T-helper 9 cell (primary cell): ENCODE results near the gene CAPS.

Experiments
- DNase-seq: peaks from one replicate; pipeline ENCODE4 v3.0.0-alpha.2; 2020

The CAPS gene

GRCh38 chr19:5935473-5936291 is 21.6 kb downstream of the CAPS start:
- DNase-seq: no peak

- DNase-seq: no peak
Observed at GRCh38 chr19:5936292-5936592, 22.2 kb downstream of the CAPS start.

GRCh38 chr19:5937550-5937949 is 23.5 kb downstream of the CAPS start:
- DNase-seq: no peak

DNA sequence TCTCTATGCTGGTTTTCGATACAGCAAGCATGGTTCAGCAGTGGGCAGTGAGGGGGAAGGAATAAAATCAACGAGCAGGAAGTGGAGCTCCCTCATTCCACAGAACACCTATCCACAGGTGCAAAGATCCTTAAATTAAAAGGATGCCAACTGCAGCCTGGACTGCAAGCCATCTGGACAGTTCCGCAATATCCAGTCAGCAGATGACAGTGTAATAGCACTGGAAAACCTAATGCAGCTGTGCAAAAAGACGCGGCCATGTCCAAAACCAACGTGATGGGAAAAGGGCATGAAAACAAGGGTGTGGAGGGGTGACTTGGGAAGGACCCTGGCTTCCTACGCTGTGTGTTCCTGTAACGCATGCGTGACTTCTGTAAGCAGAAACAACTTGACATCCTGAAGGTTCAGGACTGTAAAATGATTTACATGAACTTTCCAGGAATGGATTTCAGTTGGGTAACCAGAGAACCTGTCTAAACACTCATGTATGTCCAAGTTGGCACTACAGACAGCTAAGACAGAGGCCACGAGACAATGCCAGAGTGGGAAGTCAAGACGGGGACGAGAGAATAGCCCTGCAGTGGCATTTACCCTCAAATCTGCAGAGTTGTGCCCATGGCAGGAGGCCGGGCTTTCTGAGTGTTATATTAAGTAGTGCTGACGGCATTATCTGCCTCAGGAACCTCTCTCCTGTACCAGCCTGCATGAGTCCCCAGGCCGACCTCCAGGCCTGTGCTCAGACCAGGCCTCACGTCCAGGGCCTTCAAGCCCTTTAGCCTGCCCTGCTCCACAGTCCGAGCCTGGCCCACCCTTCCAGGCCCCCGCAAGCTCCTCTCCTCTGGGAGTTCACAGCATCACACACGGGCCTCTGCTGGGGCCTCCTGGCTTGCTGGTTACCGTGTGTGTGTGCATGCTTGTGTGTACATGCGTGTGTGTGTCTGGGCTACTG is 26.5 kb downstream of the CAPS start:
- no peak for DNase-seq

GRCh38 chr19:5941673-5942072 is 27.6 kb downstream of the CAPS start:
- DNase-seq: no peak

DNA sequence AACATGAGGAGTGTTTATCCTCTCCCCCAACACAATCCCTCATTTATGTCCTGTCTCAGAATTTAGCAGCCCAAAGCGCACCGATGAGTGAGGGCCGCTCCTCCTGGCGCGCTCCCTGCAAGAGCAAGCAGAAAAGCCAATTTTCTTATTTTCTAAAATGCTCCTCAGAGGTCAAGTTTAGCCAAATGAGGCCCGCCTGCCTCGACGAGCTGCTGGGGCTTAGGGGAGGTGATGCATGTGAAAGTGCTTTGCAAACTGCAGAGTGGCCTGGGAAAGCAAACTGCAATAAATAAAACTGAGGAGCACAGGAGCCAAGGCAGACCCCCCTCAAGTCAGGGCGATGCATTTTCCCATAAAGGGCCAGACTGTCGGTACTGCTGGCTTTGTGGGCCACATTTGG is 29.0 kb downstream of the CAPS start:
- DNase-seq: no peak

- no peak for DNase-seq
Observed at GRCh38 chr19:5943623-5944022, 29.6 kb downstream of the CAPS start.

GRCh38 chr19:5947435-5947834 is 33.4 kb downstream of the CAPS start:
- DNase-seq: no peak

DNA sequence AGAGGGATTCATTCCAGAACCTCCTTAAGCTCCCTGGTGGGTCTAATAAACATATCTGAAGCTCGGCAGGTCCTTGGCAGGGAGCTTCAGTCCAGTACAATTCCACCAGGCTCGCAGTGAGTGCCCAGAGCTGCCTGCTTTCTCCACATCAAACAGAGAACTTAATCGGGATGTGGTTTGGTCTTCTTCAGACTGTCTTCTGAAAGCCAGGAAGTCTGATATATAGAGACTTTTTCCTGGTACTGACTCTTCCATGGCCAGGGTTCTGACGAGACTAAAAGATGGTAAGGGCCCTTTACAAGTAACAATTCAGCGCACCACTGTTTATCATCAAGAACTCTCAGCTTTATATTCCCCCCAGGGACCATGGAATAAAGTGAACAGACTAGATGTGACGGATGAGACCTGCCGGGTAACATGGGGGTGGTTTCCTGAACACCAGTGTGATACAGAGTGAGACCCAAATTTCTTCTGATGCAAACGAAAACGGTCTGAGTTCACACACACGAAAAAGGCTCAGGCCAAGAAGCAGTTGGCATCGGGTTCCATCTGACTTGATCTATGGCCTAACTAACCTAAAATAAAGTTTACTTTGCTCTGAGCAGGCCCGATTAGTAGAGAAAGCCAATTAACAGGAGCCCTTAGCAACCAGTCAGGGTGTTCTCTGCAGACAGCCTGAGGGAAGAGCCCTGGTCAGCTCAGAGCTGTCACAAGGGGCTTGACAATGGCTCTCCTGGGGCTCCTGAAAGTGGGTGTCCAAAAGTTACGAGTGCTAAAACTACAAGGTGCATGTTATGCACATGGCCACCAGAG is 34.9 kb downstream of the CAPS start:
- DNase-seq: no peak

- DNase-seq: peak; percentile 11
Observed at GRCh38 chr19:5949792-5950305, 35.8 kb downstream of the CAPS start.

DNA sequence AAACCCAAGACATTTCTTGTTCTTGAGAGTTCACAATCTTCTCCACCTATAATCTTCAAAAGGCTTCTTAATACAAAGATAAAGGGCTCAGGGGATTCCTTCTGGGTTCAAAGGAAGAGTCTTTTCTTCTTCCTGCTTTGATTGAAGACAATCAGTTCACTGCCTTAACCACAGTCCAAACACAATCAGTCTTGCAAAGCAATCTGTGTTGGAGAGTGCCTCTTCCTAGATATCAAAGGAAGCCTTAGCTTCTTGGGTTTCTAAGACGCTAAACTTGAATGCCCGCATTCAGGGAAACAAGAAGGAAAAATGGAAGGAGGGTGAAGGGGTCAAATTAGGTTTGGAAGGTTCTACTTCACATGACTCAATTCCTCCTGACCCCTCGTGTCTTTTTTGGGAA is 36.7 kb downstream of the CAPS start:
- DNase-seq: no peak

- no peak for DNase-seq
Observed at GRCh38 chr19:5951338-5951861, 37.3 kb downstream of the CAPS start.

DNA sequence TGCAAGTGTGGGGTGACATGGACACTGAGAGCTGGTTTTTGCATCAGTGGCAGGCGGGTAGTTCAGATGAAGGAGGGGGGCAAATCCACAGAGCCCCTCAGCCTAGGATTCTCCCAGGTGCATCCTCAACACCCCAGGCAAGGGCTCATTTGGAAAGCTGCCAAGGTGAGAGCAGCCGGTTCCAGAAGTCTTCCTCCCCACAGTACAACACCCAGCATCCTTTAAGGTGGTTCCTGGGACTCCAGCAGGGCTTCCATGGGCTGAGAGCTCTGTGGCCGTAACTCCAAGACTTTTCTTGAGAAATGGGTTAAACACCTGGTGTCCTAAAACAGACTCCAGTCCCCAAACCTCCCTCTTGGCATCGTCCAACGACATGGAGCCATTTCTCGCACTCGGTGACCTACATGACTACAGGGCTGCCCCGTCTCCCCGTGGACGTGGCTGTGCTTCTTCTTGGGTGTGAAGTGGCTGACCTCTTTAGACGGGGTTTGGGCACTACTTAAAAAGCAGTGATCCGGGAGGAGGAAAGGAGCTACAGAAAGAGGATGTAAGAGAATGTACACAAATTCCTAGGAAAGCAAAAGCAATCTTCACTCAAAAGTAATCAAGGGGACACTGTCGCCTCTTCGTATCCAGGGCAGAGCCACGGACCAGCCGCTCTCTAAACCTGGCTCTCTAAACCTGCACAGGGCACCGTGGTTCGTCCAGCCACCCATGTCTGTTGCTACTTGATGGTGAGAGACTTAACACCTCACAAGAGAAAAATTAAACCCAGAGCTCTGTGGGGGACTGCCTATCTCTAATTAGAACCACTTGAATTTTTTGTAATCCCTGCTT is 38.4 kb downstream of the CAPS start:
- no peak for DNase-seq

DNA sequence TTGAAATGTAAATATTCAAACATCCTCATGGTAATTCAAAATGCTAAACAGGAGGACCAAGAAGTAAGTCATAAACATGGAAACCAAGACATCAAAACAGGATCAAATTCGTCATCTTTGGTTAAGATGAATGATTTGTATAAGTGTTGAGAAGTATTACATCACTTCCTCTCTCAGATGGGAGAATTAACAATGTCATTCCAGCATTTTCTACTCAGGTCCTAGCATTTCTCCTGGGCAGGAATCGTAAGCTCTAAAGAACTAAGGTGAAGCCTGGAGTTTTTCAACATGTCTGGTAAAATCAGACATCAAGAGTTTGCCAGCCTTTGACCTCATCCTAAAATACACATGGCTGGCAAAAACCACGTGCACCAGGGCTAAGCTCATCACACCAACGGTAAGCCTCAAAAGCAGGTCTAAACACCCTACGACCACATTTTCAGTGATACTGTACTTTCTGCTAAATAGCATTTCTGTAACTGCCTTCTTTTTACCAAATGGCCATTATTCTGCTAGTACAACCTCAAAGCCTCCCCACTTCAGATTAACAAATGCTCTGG is 39.1 kb downstream of the CAPS start:
- no peak for DNase-seq

DNA sequence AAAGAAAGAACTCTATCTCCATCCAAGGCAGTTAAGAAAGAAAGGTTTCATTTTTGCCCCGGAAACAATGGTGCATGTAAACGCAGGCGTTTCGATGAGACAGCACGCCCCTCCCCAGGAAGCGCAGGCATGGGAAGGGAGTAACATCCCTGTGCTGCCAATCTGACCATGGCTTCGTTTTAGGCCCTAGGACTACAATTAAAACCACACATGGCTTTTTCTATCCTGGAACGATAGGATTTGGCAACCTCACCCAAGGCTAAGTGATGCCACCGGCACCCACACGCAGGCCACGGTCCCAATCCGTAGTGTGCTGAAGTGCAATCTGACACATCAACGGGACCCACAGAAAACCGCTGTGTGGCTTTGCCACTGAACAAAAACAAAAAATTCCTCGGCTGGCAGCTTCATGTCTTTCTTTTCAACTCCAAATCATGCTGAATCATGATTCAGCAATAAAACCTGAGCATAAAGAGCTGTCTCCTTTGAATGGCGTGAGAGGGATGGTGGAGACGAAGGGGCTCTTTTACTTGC is 39.7 kb downstream of the CAPS start:
- DNase-seq: no peak

DNA sequence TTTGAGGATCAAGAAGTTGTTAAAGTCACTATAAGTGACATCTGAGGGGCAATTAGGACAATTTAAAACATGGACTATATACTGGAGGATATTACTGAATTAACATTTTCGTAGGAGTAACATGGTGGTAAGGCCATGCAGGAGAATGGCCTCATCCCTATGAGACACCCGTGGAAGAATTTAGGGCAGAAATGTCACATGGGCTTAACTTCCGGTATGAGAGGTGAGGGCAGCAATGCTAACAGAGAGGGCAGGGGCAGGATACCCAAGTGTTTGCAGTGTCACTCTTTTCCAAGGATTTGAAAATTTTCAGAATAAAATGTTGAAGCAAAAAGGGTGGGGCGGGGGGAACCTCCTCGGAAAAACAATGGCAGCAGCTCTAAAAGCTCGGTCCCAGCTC is 40.2 kb downstream of the CAPS start:
- DNase-seq: no peak

- DNase-seq: no peak
Observed at GRCh38 chr19:5955636-5955935, 41.5 kb downstream of the CAPS start.

- no peak for DNase-seq
Observed at GRCh38 chr19:5956323-5956722, 42.3 kb downstream of the CAPS start.

- DNase-seq: no peak
Observed at GRCh38 chr19:5956728-5957127, 42.7 kb downstream of the CAPS start.

DNA sequence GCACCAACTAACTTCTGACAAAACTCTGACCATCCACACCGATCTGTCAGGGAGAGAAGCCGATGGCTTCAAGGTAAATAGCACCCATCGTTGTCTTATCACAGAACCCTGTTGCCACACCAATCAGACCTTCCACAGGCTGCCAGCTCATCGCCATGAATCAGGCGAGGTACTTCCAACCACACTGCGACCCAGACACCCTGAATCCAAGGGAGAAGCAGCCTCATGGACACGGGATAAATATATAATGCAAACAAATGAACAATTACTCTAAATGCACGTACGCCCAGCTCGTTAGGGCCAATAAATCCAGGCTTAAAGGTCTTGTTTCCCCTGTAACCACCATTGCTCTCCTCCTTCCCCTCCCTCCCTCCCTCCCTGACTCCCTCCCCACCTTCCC is 43.1 kb downstream of the CAPS start:
- DNase-seq: no peak

DNA sequence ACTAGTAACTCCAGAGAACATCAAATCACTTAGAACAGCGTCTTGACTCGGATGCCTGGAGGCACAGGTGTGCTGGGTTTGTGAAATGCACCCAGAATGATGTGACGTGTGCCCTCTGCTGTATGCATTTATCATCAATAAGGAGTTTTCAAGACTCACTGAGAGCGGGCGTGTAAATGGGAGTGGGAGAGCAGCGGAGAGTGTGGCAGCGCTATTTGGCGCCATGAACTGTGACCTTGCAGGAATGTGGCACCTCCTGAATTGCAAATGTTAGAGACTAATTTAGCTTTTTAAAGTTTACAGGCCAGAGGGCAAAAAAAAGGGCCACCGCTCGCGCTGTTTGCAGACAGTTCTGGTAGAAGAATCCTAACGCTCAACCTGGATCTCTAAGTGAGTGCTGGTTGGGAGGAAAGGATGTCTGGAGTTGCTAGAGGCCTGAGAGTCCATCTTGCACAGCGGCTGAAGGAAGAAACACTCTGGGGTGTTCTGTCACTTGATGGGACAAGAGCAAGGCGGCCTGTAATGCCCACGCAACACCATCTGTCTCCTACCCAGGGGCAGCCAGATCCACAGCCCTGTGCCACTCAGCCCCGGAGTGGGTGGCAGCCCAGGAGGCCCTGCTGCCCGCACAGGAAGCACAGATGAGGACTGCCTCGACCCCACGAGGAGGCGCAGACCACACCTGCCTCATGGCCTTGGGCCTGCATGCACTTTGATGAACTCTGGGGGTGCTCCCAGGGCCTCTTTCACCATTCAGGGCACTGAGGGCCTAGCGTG is 44.2 kb downstream of the CAPS start:
- DNase-seq: no peak
